Measurements from ENCODE around the gene ARHGAP26. TPM values are rescaled to one million over a fixed set of nuclear protein-coding genes. Genes with fewer than 3 reads are reported as not detected.

ARHGAP26 gene
- polyA plus RNA-seq, 1 donor (not counting 4 experiments of a cell fraction or from before 2014, with no cell fraction given): 3.9 TPM

- Histone ChIP-seq H3K4me3 (ENCODE audit: control insufficient read depth in 2 of 3, extremely low read depth in 1 of 3, insufficient read depth in 2 of 3, low read depth in 1 of 3, low read length in 3 of 3) (no peak overlapping the region), H4K20me1 (ENCODE audit: control insufficient read depth, extremely low read depth, insufficient read depth, low read length) (no peaks in the 10 kb centered on the region), H3K9me3 (ENCODE audit: control insufficient read depth, low read depth, low read length) (no peaks in the 10 kb centered on the region), H3K9me1 (ENCODE audit: control insufficient read depth, extremely low read depth, insufficient read depth, low read length) (no peaks in the 10 kb centered on the region), H3K27me3 (ENCODE audit: control insufficient read depth, extremely low read depth, insufficient read depth, low read length) (no peaks in the 10 kb centered on the region), H2AFZ (ENCODE audit: control insufficient read depth, low read length) (no peak overlapping the region), H3K4me1 (ENCODE audit: control insufficient read depth, extremely low read depth, insufficient read depth, low read length) (peaks cover 6% of the 10 kb centered on the region), H3K9ac (ENCODE audit: control insufficient read depth, extremely low read depth, insufficient read depth, low read length) (no peak overlapping the region), H3K4me2 (ENCODE audit: control insufficient read depth, extremely low read depth, insufficient read depth, low read depth, low read length) (no peak overlapping the region), H3K36me3 (ENCODE audit: control insufficient read depth in 2 of 2, extremely low read depth in 1 of 2, insufficient read depth in 2 of 2, low read length in 2 of 2) (no peaks in the 10 kb centered on the region), H3K79me2 (ENCODE audit: control insufficient read depth, insufficient read depth, low read length) (no peaks in the 10 kb centered on the region), H3K27ac (ENCODE audit: control insufficient read depth, insufficient read depth, low read length) (no peak overlapping the region)
- DNase-seq (ENCODE audit: low read depth, low spot score) (no peak), FAIRE-seq (no peak)
- TF ChIP-seq EZH2 (IDR thresholded peaks at IDR 0.05; ENCODE audit: low read length): no peak
- TF ChIP-seq CTCF (optimal IDR thresholded peaks at IDR 0.05 in 1 of 3, IDR thresholded peaks at IDR 0.05 in 1 of 3, conservative IDR thresholded peaks at IDR 0.05 in 1 of 3; ENCODE audit: extremely low read depth in 1 of 3, insufficient read depth in 2 of 3, low read length in 3 of 3): no peak
- dilution Hi-C loops (cut with MboI; ENCODE audit: extremely low pct_ligation_motif_present, low sequenced_read_pairs): no loop called here
Observed at GRCh38 chr5:142920849-142921612, 150.9 kb downstream of the ARHGAP26 start.

- dilution Hi-C loops (cut with MboI; ENCODE audit: extremely low pct_ligation_motif_present, low sequenced_read_pairs): no loop called here
- H3K9me1 ChIP-seq (ENCODE audit: control insufficient read depth, extremely low read depth, insufficient read depth, low read length): no peaks in the 10 kb centered on the region
- H3K79me2 ChIP-seq (ENCODE audit: control insufficient read depth, insufficient read depth, low read length): no peaks in the 10 kb centered on the region
- H2AFZ ChIP-seq (ENCODE audit: control insufficient read depth, low read length): no peak overlapping the region
- peaks cover 7% of the 10 kb centered on the region for H3K4me1 ChIP-seq (ENCODE audit: control insufficient read depth, extremely low read depth, insufficient read depth, low read length)
- H3K36me3 ChIP-seq (ENCODE audit: control insufficient read depth in 2 of 2, extremely low read depth in 1 of 2, insufficient read depth in 2 of 2, low read length in 2 of 2): no peaks in the 10 kb centered on the region
- H3K27me3 ChIP-seq (ENCODE audit: control insufficient read depth, extremely low read depth, insufficient read depth, low read length): no peaks in the 10 kb centered on the region
- DNase-seq (ENCODE audit: low read depth, low spot score) (no peak), FAIRE-seq (peak; percentile 89)
- no peak overlapping the region for H3K4me2 ChIP-seq (ENCODE audit: control insufficient read depth, extremely low read depth, insufficient read depth, low read depth, low read length)
- no peak for TF ChIP-seq EZH2 (IDR thresholded peaks at IDR 0.05; ENCODE audit: low read length)
- TF ChIP-seq CTCF (optimal IDR thresholded peaks at IDR 0.05 in 1 of 3, IDR thresholded peaks at IDR 0.05 in 1 of 3, conservative IDR thresholded peaks at IDR 0.05 in 1 of 3; ENCODE audit: extremely low read depth in 1 of 3, insufficient read depth in 2 of 3, low read length in 3 of 3): peak in 1 of 3 experiments; percentile 26
- no peak overlapping the region for H3K9ac ChIP-seq (ENCODE audit: control insufficient read depth, extremely low read depth, insufficient read depth, low read length)
- H3K27ac ChIP-seq (ENCODE audit: control insufficient read depth, insufficient read depth, low read length): no peak overlapping the region
- H3K9me3 ChIP-seq (ENCODE audit: control insufficient read depth, low read depth, low read length): no peaks in the 10 kb centered on the region
- no peaks in the 10 kb centered on the region for H4K20me1 ChIP-seq (ENCODE audit: control insufficient read depth, extremely low read depth, insufficient read depth, low read length)
- no peak overlapping the region for H3K4me3 ChIP-seq (ENCODE audit: control insufficient read depth in 2 of 3, extremely low read depth in 1 of 3, insufficient read depth in 2 of 3, low read depth in 1 of 3, low read length in 3 of 3)
Observed at GRCh38 chr5:142922223-142922952, 152.2 kb downstream of the ARHGAP26 start.

Measured in keratinocyte (primary cell).